GM20431 (cell line): ENCODE results near the gene OR4C5.
"Not testable (repeated sequence)": the region's sequence is repeated elsewhere in the genome, so short reads cannot be mapped to it uniquely, and the experiment has no call there.

Source experiments
- in situ Hi-C: fragments of 300-500 bp; cut with MseI, MboI; formaldehyde crosslinking; loops from one replicate; pipeline ENCODE4 v1.15.0; 2020; ENCODE audit warnings: low sequenced_read_pairs; ENCODE audit not compliant: unreplicated experiment

Gene OR4C5

DNA sequence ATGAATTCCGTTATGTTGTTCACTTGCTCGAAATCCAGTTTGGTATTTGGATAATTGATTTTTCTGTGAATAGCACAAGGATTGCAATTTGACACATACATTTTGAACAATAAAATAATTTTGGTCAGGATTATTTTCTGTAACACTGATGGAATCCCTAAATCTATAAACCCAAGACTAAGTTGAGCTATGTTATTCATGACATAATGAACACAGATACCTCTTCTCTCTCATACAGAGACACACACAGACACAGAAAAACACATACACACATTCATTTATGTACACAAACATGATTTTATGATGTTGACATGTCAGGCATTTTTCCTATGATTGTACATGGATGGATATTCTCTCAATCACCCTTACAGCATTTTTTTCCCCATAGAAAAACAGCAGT, at the start of gene OR4C5:
TSS of gene OR4C5 (minus strand) at position 101 of the 400 bp plus-strand sequence. CDS start at position 101, 0 bp downstream.
- in situ Hi-C loops: no loop called here

DNA sequence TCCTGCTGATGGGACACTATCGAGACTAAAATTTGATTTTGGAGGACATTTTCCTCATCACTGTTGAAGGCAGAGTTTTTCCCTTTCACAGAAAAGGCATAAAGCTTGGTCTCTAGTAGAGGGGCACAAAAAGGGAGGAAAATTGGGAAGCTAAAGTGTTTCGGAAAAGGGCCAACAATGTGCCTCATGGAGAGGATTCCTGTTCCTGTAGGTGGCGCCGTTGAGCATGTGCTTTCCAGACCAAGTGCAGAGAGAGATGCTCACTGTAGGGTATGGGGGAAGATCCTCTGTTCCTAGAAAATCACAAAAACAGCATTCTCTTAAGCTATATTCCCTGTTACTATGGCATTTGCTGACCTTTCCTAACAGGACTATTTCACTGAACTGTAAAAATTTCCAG, 18.4 kb upstream of the OR4C5 start:
- in situ Hi-C loops: no loop called here

GRCh38 chr11:48384151-48384550, 17.9 kb upstream of the OR4C5 start:
- in situ Hi-C loops: not testable (repeated sequence)

- in situ Hi-C loops: not testable (repeated sequence)
These were observed 5.0 kb downstream of the OR4C5 start for GRCh38 chr11:48361289-48361688.

GRCh38 chr11:48354677-48355076, 11.6 kb downstream of the OR4C5 start:
- in situ Hi-C loops: no loop called here

DNA sequence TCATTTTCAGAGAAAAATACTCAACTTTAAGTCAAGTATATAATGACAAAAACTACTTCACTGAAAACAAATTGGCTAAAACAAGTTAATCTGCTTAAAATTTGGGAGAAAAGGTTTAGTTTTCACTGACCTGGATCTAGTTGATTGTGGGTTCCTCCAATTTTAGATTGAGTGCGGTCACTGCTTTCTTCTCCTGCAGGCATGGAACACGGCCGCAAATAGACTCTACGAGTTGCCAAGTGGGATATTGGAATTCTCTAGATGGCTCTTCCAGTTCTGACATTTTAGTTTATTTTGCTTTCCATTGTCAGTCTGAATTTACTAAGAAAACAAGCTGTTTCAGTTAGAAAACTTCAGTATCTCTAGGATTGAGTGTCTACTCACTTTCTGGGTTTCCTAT, 12.3 kb downstream of the OR4C5 start:
- in situ Hi-C loops: no loop called here

DNA sequence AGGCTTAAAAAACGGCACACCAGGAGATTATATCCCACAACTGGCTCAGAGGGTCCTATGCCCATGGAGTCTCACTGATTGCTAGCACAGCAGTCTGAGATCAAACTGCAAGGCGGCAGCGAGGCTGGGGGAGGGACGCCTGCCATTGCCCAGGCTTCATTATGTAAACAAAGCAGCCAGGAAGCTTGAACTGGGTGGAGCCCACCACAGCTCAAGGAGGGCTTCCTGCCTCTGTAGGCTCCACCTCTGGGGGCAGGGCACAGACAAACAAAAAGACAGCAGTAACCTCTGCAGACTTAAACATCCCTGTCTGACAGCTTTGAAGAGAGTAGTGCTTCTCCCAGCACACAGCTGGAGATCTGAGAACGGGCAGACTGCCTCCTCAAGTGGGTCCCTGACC, 20.0 kb downstream of the OR4C5 start:
- in situ Hi-C loops: not testable (repeated sequence)

- in situ Hi-C loops: not testable (repeated sequence)
These were observed 23.8 kb downstream of the OR4C5 start for GRCh38 chr11:48342505-48342904.

- in situ Hi-C loops: no loop called here
These were observed 24.8 kb downstream of the OR4C5 start for GRCh38 chr11:48341466-48341865.

DNA sequence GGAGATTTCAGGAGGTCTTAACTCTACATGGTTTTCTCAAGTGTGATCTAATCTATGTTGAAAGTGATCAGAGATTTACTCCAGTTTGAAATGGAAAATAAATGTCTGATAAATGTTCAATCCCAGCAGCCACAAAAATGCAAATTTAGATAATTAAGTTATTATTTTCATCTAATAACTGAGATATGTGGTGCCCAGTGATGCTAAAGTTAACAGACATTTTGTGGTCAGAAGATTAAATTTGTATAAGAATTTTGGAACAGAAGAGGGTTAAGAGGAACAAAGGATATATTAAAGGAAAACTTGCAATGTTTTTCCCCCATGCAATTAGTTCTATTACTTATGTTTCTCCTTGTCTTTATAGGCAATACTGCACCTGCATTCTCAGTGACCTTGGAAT, 41.6 kb downstream of the OR4C5 start, which contains the start of gene OR4C3:
TSS of gene OR4C3 (plus strand) at position 301 of the 400 bp plus-strand sequence. CDS start 102 bp downstream, outside the sequence.
- in situ Hi-C loops: not testable (repeated sequence)

- in situ Hi-C loops: not testable (repeated sequence)
These were observed 46.5 kb downstream of the OR4C5 start for GRCh38 chr11:48319813-48320212.
